Spleen (tissue), 11 donors: ENCODE data around the gene MEF2C. TPM values are rescaled to one million over a fixed set of nuclear protein-coding genes. Genes with fewer than 3 reads are reported as not detected.

ENCODE experiments used
- DNase-seq: peaks from one replicate; pipeline ENCODE4 v3.0.0-alpha.2; 2020
- H3K27ac ChIP-seq, 8 donors: fragments of 200-600 bp; sonication (generic) in 7 of 8; 1 replicate in 4 of 8; 2 replicates in 4 of 8; pipeline versions ENCODE4 v1.5.0 to v1.8.0; 2016 to 2021; ENCODE audit warnings: inconsistent platforms in 4 of 8, mild to moderate bottlenecking in 4 of 8, moderate library complexity in 1 of 8
- H3K27me3 ChIP-seq, 7 donors: fragments of 200-600 bp; sonication (generic) in 6 of 7; replicated peaks in 1 of 7; 1 replicate in 4 of 7; 2 replicates in 3 of 7; pipeline versions ENCODE4 v1.5.0 to v1.8.0; 2016 to 2021; ENCODE audit warnings: inconsistent platforms in 3 of 7, mild to moderate bottlenecking in 1 of 7
- H3K36me3 ChIP-seq, 6 donors: fragments of 200-600 bp; sonication (generic) in 5 of 6; 1 replicate in 4 of 6; 2 replicates in 2 of 6; pipeline versions ENCODE4 v1.5.0 to v1.8.0; 2016 to 2021; ENCODE audit warnings: inconsistent platforms in 2 of 6
- H3K4me1 ChIP-seq, 6 donors: fragments of 200-600 bp; sonication (generic) in 5 of 6; 1 replicate in 3 of 6; 2 replicates in 3 of 6; pipeline versions ENCODE4 v1.5.0 to v1.8.0; 2016 to 2021; ENCODE audit warnings: inconsistent platforms in 3 of 6
- H3K4me3 ChIP-seq, 8 donors: fragments of 200-600 bp; sonication (generic) in 7 of 8; 1 replicate in 4 of 8; 2 replicates in 4 of 8; pipeline versions ENCODE4 v1.5.0 to v1.8.0; 2016 to 2021; ENCODE audit warnings: inconsistent platforms in 4 of 8, mild to moderate bottlenecking in 4 of 8, moderate library complexity in 2 of 8
- H3K9me3 ChIP-seq, 8 donors: fragments of 200-600 bp; sonication (generic) in 7 of 8; 1 replicate in 4 of 8; 2 replicates in 4 of 8; pipeline versions ENCODE4 v1.5.0 to v1.8.0; 2016 to 2021; ENCODE audit warnings: inconsistent platforms in 4 of 8
- POLR2A ChIP-seq, 3 donors: fragments of 450-650 bp; IDR thresholded peaks; one replicate each; pipeline ENCODE4 v1.5.1; 2017; ENCODE audit warnings: antibody characterized with exemption in 3 of 3, mild to moderate bottlenecking in 1 of 3
- POLR2AphosphoS5 ChIP-seq, 3 donors: sonication (generic); formaldehyde crosslinking; IDR thresholded peaks; one replicate each; pipeline ENCODE4 v1.5.1; 2017; ENCODE audit warnings: antibody characterized with exemption in 3 of 3
- WGBS, 5 donors: extraction: QIAGEN DNeasy Blood & Tissue Kit in 3 of 5; methylation state at CpG; one replicate each; pipeline versions ENCODE4 v1.1.5 to v1.1.7; 2013 to 2018; 5-methylcytosine and 5-hydroxymethylcytosine counted together
- intact Hi-C: fragments of 100-400 bp; cut with DNase I; formaldehyde crosslinking; loops from one replicate; pipeline ENCODE4 v1.15.0; 2023; ENCODE audit warnings: low total_unique reads
- polyA plus RNA-seq, 3 donors: library from polyadenylated mRNA; stranded (reverse); fragments of 200-250 nt; gene quantifications; one replicate each; pipeline ENCODE4 v1.2.1, GENCODE V29; 2013
- total RNA-seq, 7 donors: library from RNA; depleted of rRNA in 3 of 7; stranded (reverse); fragments of >200 nt in 3 of 7; fragmentation: NEBNext Ultra II Directional in 4 of 7; extraction: Animal tissue kit (Norgen Biotek cat#: 25700) in 4 of 7; gene quantifications; one replicate each; pipeline versions ENCODE4 v1.1.0 to v1.2.1, GENCODE V29; 2016 to 2021
- TF ChIP-seq, protein P1 (sequence below), 11 experiments: fragments of 200-600 bp in 7 of 11; fragments of 450-650 bp in 4 of 11; sonication (generic) in 4 of 11; IDR thresholded peaks in 8 of 11; conservative IDR thresholded peaks in 3 of 11; 1 replicate in 7 of 11; 2 replicates in 4 of 11; pipeline versions ENCODE4 v1.4.0 to v1.8.0; 2016 to 2021; ENCODE audit warnings: antibody characterized with exemption in 11 of 11, inconsistent platforms in 4 of 11, mild to moderate bottlenecking in 1 of 11
- donor health status: healthy with polysubstance abuse.
- donor health status: DM: no; HTN: no; CAD: no; lungs with moderate emphysema.
- donor health status: DM: no; HTN: no; CAD: no.
- donor health status: Bipolar disorder and iron deficiency.
- donor health status: healthy.
- donor health status: DM: no; HTN: no; CAD: no.
- donor health status: DM: yes; HTN: yes; CAD: no.

MEF2C gene
- total and polyA plus RNA-seq, 10 donors, result 19.3 to 153 (median 120) TPM

DNA sequence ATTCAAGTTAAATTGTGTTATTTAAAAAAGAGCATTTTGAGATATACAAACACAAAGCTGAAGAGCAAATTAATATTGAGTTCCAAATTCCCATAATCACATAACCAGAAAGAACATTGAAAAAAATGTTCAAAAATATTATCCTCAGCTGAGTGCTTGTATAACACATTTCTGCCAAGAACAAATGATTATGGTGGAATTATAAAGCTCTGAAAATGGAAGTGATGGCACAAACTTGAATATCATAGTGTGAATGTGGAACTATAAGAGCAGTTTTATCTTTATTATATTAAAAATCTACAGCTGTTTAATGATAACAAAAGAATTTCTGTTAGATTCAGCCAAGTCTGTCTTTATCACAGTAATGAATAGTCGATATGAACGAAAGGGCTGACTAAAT, 117.8 kb downstream of the MEF2C start:
- TF ChIP-seq, protein P1, sequence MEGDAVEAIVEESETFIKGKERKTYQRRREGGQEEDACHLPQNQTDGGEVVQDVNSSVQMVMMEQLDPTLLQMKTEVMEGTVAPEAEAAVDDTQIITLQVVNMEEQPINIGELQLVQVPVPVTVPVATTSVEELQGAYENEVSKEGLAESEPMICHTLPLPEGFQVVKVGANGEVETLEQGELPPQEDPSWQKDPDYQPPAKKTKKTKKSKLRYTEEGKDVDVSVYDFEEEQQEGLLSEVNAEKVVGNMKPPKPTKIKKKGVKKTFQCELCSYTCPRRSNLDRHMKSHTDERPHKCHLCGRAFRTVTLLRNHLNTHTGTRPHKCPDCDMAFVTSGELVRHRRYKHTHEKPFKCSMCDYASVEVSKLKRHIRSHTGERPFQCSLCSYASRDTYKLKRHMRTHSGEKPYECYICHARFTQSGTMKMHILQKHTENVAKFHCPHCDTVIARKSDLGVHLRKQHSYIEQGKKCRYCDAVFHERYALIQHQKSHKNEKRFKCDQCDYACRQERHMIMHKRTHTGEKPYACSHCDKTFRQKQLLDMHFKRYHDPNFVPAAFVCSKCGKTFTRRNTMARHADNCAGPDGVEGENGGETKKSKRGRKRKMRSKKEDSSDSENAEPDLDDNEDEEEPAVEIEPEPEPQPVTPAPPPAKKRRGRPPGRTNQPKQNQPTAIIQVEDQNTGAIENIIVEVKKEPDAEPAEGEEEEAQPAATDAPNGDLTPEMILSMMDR (IDR thresholded peaks at IDR 0.05 in 8 of 11, conservative IDR thresholded peaks at IDR 0.05 in 3 of 11), result no peak
- TF ChIP-seq POLR2A (IDR thresholded peaks at IDR 0.05), result no peak
- no peak overlapping the region for H3K4me3 ChIP-seq
- H3K9me3 ChIP-seq, result no peaks in the 10 kb centered on the region
- peaks cover 0 to 56% (median 7%) of the 10 kb centered on the region in 6 donors for H3K36me3 ChIP-seq
- WGBS, 5 donors, result 89 to 93% (median 91%) methylated on average over 2 of the region's 2 CpGs
- intact Hi-C loops, result no loop called here
- H3K27ac ChIP-seq, result no peak overlapping the region
- DNase-seq, result no peak
- no peaks in the 10 kb centered on the region for H3K27me3 ChIP-seq
- H3K4me1 ChIP-seq, result peaks cover 0 to 15% (median 4%) of the 10 kb centered on the region in 6 donors

DNA sequence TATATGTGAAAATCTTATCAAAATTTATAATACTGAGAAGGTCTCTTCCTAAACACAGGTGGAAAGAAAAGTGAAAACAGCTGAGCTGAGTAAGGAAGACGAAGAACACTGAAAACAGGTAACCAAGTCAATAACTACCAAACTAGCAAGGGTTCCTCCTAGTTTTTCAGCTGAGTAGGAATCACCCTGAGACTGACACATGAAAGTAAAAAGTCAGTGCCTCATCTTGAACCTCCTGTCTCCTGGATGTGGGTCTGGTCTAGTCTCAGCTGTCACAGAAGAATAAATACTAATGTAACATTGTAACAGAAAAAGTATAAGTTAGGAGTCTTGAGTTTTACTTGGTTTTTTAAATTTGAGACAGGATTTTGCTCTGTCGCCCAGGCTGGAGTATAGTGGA, 121.0 kb downstream of the MEF2C start:
- intact Hi-C loops, result no loop called here
- no peak overlapping the region for H3K4me3 ChIP-seq
- 87 to 93% (median 88%) methylated on average over 2 of the region's 2 CpGs for WGBS, 5 donors
- peaks cover 0 to 76% (median 22%) of the 10 kb centered on the region in 6 donors for H3K36me3 ChIP-seq
- TF ChIP-seq, protein P1 (IDR thresholded peaks at IDR 0.05 in 8 of 11, conservative IDR thresholded peaks at IDR 0.05 in 3 of 11), result no peak
- TF ChIP-seq POLR2AphosphoS5 (IDR thresholded peaks at IDR 0.05), result no peak
- TF ChIP-seq POLR2A (IDR thresholded peaks at IDR 0.05), result no peak
- peak overlapping the region in 4 of 8 donors; percentile 13 to 24 (median 21) for H3K27ac ChIP-seq
- no peaks in the 10 kb centered on the region for H3K27me3 ChIP-seq
- peaks cover 0 to 15% (median 4%) of the 10 kb centered on the region in 6 donors for H3K4me1 ChIP-seq
- H3K9me3 ChIP-seq, result no peaks in the 10 kb centered on the region
- DNase-seq, result no peak

DNA sequence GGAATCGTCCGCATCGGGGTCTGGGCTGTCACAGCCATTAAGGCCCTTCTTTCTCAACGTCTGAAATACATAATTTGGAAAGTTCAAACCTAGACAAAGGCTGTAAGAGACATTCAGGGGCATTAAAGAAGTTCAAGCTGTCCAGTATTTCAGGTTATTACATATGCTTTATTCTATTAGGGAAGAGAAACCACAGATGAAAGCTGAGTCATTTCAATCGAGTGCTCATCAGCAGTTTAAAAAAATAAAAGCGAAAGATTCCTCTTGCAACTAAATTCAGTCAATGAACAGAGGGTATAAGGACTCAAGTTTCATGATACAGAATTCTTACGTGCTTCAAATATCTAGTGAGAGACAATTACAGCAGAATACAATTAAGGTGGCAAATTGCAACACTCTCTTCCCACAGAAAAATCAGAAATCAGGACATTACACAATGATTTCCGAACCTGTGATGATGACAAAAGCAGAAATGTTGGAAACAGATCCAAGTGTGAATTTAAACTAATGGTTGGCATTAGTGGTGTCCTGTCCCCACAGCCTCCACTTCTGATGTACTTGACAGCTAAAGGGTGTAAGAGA, 121.6 kb downstream of the MEF2C start:
- TF ChIP-seq, protein P1 (IDR thresholded peaks at IDR 0.05 in 8 of 11, conservative IDR thresholded peaks at IDR 0.05 in 3 of 11), result no peak
- TF ChIP-seq POLR2AphosphoS5 (IDR thresholded peaks at IDR 0.05) (no peak), POLR2A (IDR thresholded peaks at IDR 0.05) (no peak)
- no peaks in the 10 kb centered on the region for H3K27me3 ChIP-seq
- peak overlapping the region in 5 of 8 donors; percentile 13 to 41 (median 20) for H3K27ac ChIP-seq
- 62 to 71% (median 66%) methylated on average over 8 of the region's 8 CpGs for WGBS, 5 donors
- intact Hi-C loops, result no loop called here
- no peak overlapping the region for H3K4me3 ChIP-seq
- no peak for DNase-seq
- peaks cover 0 to 15% (median 4%) of the 10 kb centered on the region in 6 donors for H3K4me1 ChIP-seq
- peaks cover 0 to 77% (median 22%) of the 10 kb centered on the region in 6 donors for H3K36me3 ChIP-seq
- no peaks in the 10 kb centered on the region for H3K9me3 ChIP-seq

DNA sequence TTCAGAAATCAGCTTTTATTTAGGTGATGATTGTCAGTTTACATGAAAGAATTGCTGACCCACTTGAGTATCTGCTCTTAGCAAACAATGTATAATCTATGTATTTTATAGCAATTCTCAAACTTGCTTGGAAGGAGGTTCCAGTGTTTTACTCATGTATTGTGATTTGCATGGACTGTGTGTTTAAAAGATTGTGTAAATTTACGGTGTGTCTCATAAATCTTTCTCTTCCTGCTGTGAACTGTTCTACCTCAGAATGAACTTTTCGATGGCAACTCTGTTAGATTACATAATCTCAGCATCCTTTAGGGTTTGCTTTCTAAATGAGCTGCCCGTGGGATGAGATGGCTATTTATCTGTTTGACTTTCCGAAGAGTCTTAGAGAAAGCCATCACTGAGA, 122.5 kb downstream of the MEF2C start:
- H3K27me3 ChIP-seq, result no peaks in the 10 kb centered on the region
- TF ChIP-seq POLR2A (IDR thresholded peaks at IDR 0.05) (no peak), POLR2AphosphoS5 (IDR thresholded peaks at IDR 0.05) (no peak)
- TF ChIP-seq, protein P1 (IDR thresholded peaks at IDR 0.05 in 8 of 11, conservative IDR thresholded peaks at IDR 0.05 in 3 of 11), result no peak
- no peak overlapping the region for H3K4me3 ChIP-seq
- intact Hi-C loops, result no loop called here
- no peak overlapping the region for H3K27ac ChIP-seq
- WGBS, 5 donors, result 41 to 54% (median 49%) methylated on average over 4 of the region's 4 CpGs
- no peak for DNase-seq
- peaks cover 0 to 78% (median 22%) of the 10 kb centered on the region in 6 donors for H3K36me3 ChIP-seq
- no peaks in the 10 kb centered on the region for H3K9me3 ChIP-seq
- peaks cover 0 to 15% (median 4%) of the 10 kb centered on the region in 6 donors for H3K4me1 ChIP-seq
